Activated CD4-positive, alpha-beta T cell treated with anti-CD3 and anti-CD28 coated beads, Interleukin-2, amount 50 U/mL, for 1 hour (primary cell): ENCODE results near the gene NT5DC4.

Experiments used
- DNase-seq: peaks from one replicate; pipeline ENCODE4 v3.0.0-alpha.2; 2020

NT5DC4 gene

DNA sequence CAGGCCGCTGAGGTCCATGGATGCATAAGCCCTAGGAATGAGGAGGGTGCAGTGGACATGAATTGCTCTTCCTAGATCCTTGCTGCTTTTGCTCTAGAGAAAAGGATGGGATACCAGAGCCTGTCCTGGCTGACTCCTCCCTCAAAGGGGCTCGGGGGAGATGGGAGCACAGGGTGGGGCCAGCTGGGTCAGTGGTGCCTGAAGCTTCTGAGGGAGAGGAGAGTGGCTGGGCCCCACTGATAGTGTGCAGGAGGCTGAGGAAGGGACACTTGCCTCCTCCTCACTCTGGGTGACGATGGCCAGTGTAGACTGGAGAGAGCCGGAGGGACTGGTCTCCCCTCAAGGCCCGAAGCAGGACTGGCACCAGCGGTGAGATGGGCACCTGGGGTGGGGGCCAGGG lies at the start of gene NT5DC4:
NT5DC4 (plus strand) TSS at position 236 of the 400 bp plus-strand sequence; CDS start at position 296, 60 bp downstream.
- no peak for DNase-seq

- no peak for DNase-seq
Measured at GRCh38 chr2:112671801-112672200, 49.0 kb upstream of the NT5DC4 start.

GRCh38 chr2:112673008-112673407 lies 47.8 kb upstream of the NT5DC4 start:
- no peak for DNase-seq

GRCh38 chr2:112674229-112674628 lies 46.6 kb upstream of the NT5DC4 start:
- no peak for DNase-seq

- no peak for DNase-seq
Measured at GRCh38 chr2:112679484-112679883, 41.3 kb upstream of the NT5DC4 start.

- DNase-seq: no peak
Measured at GRCh38 chr2:112680666-112681101, 40.1 kb upstream of the NT5DC4 start.

GRCh38 chr2:112682101-112682500 lies 38.7 kb upstream of the NT5DC4 start:
- DNase-seq: no peak

DNA sequence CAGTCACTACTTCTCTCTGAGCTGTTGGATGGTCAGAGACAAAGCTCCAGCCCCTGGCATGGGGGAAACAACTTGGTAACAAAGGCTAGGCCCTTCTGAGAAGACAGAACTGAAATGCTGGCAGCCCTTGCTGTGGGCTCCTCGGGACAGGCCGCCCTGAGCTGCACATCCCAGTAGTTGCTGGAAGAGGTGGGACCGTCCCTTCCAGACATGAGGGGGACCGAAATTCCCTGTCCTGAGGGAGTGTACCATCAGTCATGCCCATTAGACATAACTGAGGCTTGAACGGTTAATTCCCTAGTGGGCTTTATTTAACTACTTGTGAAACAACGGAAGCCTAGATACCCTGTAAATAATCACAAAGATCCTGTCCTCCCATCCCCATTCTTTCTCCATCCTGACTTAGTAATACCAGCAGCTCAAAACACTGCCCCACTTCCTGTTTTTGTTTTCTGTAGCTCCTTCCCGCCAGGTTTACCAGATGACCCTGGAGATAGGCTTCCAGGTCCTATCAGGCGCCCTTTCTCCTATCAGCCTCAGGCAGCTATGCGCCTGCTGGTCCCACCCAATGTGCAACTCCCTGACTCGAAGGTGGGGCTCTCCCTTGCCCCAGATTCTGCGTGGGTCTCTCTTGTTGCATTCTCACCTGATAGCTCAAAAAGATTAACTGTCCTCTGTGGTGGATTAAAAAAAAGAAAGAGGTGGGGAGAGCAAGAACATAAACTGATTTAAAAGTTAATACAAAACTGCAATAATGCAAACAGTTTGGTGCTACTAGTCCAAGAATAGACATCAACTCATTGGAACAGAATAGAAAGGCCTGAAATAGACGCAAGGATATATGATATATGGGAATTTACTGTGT lies 37.0 kb upstream of the NT5DC4 start:
- no peak for DNase-seq

DNA sequence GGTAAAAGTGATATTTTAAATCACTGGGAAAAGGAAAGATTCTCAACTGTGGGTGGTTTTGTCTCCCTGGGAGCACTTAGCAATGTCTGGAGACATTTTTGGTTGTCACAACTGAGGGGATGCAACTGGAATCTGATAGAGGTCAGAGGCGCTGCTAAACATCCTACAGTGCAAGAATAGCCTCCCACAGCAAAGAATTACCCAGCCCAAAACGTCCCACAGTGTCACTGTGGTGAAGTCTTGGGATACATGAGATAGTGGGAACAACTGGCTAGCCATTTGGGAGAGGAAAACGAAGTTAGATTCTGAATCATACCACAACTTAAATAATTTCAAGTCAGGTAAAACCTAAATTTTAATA lies 36.4 kb upstream of the NT5DC4 start:
- no peak for DNase-seq

DNA sequence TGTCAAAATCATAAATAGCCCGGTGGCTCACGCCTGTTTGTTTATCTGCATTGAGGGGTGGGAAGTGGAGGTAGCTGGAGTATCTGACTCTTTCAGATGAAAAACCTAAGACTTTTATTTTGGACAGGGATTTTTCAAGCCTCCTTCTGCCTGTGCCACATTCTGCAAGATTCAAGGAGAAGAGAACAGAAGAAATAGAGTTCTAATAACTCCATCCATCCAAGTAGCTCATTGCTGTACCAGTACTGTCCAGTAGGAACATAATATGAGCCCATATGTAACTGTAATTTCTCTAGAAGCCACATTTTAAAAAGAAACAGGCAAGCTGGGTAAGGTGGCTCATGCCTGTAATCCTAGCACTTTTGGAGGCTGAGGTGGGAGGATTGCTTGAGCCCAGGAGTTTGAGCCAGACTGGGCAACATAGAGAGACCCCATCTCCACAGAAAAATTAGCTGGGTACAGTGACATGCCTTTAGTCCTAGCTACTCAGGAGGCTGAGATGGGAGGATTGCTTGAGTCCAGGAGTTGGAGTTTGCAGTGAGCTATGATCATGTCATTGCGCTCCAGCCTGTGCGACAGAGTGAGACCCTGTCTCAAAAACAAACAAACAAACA lies 35.4 kb upstream of the NT5DC4 start:
- no peak for DNase-seq

DNA sequence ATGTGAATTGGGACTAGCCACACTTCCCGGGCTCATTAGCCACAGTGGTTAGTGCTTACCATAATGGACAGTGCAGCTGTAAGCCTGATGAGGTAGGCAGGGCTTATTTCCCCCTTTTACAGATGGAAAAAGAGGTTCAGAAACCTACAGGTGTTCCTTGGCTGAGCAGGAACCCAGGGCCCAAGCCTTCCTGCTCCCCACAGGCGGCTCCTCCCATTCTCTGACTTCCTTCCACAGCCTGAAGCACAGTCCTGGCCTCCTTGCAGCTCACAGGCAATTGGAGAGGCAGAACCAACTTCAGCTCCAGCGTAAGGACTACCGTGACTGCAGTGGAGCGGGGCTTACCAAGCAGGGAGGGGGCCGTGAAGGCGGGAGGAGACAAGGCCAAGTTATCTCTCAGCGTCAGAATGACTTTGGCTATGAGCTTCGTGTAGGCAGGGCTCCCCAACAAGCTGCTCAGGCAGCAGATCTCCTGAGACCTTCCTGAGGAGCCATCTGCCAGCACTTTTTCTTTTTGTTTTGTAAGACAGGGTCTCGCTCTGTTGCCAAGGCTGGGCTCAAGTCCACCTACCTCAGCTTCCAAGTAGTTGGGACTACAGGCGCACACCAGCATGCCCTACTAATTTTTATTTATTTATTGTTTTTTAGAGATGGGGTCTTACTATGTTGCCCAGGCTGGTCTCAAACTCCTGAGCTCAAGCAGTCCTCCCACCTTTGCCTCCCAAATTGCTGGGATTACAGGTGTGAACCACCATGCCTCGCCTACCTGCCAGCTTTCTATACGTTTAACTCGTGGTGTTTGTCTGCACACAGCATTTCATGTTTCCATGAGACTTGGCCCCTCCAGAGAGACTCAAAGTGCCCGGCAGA lies 34.2 kb upstream of the NT5DC4 start:
- DNase-seq: no peak

- DNase-seq: no peak
Measured at GRCh38 chr2:112687522-112687921, 33.3 kb upstream of the NT5DC4 start.

DNA sequence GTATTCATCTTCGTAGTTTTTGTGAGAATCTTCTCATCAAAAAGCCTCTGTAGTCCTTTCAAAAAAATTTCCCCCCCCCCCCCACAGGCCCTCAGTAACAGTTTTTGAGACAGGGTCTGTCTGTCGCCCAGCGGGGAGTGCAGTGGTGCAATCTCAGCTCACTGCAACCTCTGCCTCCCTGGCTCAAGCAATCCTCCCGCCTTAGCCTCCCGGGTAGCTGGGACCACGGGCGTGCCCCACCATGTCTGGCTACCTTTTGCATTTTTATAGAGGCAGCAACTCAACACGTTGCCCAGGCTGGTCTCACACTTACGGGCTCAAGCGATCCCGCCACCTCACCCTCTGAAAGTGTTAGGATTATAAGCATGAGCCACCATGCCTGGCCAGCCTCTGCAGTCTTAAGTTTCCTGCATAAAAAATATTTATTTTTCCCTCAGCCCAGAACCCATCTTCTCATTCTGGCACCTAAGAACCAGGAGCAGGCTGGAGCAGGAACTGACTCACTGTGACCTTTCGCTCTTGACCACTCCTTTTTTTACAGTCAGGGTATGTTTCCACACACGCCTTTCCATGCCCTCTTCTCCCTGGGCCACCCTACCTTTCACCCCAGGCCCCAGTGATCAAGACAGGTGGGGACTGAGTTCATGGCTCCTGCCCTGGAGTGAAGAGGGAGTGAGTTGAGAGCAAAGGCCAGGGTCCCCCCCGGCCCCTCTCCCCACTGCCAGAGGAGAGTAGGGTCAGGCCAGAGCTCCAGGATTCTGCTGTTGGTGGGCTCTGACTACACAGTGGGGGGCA lies 32.5 kb upstream of the NT5DC4 start:
- no peak for DNase-seq

- peak; percentile 63 for DNase-seq
Measured at GRCh38 chr2:112690853-112691401, 29.9 kb upstream of the NT5DC4 start.

DNA sequence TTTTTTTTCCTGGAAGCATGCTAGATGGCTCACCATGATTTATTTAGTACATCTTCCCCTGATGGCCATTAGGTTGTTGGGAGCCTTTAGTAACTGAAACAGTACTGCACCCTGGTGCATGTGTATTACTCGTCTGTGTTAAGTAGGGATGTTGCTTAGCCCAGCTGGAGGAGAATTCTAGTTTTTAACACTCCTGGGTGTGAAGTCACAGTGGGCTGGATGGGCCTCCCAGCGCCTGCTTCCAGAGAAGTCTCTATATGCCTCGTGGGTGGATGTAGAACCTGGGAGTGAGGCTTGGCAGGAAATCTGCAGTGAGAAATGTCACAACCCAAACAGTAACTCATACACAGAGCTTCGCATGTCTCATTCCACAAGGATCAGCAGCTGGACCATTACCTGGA lies 28.9 kb upstream of the NT5DC4 start:
- DNase-seq: no peak

- DNase-seq: peak; percentile 28
Measured at GRCh38 chr2:112692495-112692911, 28.3 kb upstream of the NT5DC4 start.

DNA sequence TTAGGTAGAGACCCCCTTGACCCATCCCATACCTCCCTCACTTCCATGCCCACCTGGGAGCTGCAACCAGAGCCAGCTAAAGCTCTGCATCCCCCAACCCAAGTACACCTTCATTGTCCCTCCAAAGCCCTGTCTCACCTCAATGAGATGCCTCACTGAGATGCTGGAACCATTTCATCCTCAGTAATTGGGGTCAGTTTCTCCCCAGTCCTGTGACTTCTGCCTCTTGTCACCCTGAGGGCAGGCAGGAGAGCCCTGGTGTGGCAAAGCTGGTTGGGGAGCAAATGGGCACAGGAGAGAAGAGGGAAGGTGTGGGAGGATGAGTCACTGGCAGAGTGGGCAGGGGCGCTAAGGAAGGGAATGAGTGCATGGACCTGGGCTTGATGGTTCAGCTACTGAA lies 27.9 kb upstream of the NT5DC4 start:
- no peak for DNase-seq

DNA sequence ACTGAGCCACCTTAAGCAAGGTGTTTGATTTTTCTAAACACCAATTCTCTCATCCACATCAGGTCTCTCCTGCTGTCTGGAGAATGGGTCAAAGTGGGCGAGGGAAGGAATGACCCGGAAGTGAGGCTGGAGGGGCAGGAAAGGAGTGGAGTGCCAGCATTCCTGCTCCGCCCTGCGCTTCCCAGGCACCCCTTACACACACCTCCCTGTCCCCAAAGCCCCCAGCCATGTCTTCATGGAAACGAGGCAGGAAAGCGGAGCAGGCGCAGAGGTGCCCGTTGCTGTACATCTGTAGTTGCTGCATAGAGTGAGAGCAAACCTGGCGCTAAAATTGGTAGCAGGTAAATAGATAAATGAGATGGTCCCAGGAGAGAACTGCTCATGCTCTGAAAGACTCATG lies 27.2 kb upstream of the NT5DC4 start:
- DNase-seq: no peak

DNA sequence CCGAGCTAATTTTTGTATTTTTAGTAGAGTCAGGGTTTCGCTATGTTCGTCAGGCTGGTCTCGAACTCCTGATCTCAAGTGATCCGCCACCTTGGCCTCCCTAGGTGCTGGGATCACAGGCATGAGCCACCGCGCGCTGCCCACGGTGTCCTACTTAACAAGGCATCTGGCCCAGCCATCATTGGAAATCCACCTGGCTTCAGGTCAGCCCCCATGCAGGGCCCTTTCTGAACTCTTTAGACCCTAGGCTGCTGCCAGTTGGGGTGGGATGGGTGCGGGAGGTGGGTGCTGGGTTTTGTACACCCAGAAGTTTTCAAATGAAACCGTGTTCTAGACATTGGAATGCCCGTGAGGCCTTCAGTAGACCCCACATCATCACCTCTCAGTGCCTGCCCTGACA lies 26.6 kb upstream of the NT5DC4 start:
- no peak for DNase-seq

DNA sequence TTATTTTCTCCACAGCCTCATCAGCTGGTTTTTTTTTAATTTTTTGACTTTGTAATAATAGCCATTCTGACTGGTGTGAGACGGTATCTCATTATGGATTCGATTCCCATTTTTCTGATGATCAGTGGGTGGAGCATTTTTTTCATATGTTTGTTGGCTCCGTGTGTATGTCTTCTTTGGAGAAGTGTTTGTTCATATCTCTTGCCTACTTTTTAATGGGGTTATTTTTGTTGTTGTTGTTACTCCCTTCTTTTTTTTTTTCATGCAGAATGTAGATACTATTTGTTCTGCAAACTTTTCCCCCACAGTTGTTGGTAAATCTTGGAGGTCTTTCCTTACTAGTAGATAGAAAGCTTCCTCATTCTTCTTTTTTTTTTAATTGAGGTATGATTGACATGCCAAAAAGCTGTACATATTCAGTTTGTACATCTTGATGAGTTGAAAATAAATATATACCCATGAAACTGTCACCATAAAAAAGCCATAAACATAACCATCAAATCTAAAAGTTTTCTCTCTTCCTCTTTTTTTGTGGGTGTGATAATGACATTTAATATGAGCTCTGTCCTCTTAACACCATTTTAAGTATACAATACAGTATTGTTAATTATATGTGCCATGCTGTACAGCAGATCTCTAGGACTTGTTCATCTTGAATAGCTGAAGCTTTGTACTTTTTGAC lies 21.8 kb upstream of the NT5DC4 start:
- no peak for DNase-seq

GRCh38 chr2:112699984-112700667 lies 20.7 kb upstream of the NT5DC4 start:
- DNase-seq: no peak
